ENCODE data around the gene ATAT1. TPM values are rescaled to one million over a fixed set of nuclear protein-coding genes. Genes with fewer than 3 reads are reported as not detected.

Gene ATAT1
- total and polyA plus RNA-seq, 8 donors, result 8.6 to 73.0 (median 61.2) TPM

GRCh38 chr6:30599625-30600324 is 26.9 kb upstream of the ATAT1 start:
- H3K36me3 ChIP-seq, result peaks cover 11 to 73% of the 10 kb centered on the region in 2 donors
- H3K4me3 ChIP-seq, result no peak overlapping the region
- H3K27me3 ChIP-seq, result no peaks in the 10 kb centered on the region
- H3K4me1 ChIP-seq, result no peaks in the 10 kb centered on the region
- DNase-seq (no peak), ATAC-seq (no peak)
- intact Hi-C loops (cut with DNase I), result no loop called here
- TF ChIP-seq CTCF (IDR thresholded peaks at IDR 0.05), result no peak
- H3K9me3 ChIP-seq, result no peaks in the 10 kb centered on the region
- H3K27ac ChIP-seq, result no peak overlapping the region

- DNase-seq, result peak in 1 of 4 donors; percentile 39
- Histone ChIP-seq H3K9me3 (no peaks in the 10 kb centered on the region), H3K27me3 (no peaks in the 10 kb centered on the region), H3K4me3 (no peak overlapping the region), H3K36me3 (peaks cover 11 to 73% of the 10 kb centered on the region in 2 donors), H3K27ac (no peak overlapping the region), H3K4me1 (no peaks in the 10 kb centered on the region)
- intact Hi-C loops (cut with DNase I), result no loop called here
- no peak for TF ChIP-seq CTCF (IDR thresholded peaks at IDR 0.05)
- ATAC-seq, result no peak
Observed at GRCh38 chr6:30600451-30600961, 26.2 kb upstream of the ATAT1 start.

- TF ChIP-seq CTCF (IDR thresholded peaks at IDR 0.05), result no peak
- H3K4me1 ChIP-seq, result no peaks in the 10 kb centered on the region
- no peaks in the 10 kb centered on the region for H3K9me3 ChIP-seq
- ATAC-seq, result no peak
- DNase-seq, result no peak
- H3K36me3 ChIP-seq, result peaks cover 11 to 79% of the 10 kb centered on the region in 2 donors
- no peaks in the 10 kb centered on the region for H3K27me3 ChIP-seq
- intact Hi-C loops (cut with DNase I), result no loop called here
- no peak overlapping the region for H3K4me3 ChIP-seq
- no peak overlapping the region for H3K27ac ChIP-seq
Observed at GRCh38 chr6:30601436-30601814, 25.2 kb upstream of the ATAT1 start.

- Histone ChIP-seq H3K4me3 (no peak overlapping the region), H3K9me3 (no peaks in the 10 kb centered on the region), H3K4me1 (no peaks in the 10 kb centered on the region), H3K27me3 (no peaks in the 10 kb centered on the region), H3K36me3 (peaks cover 11 to 79% of the 10 kb centered on the region in 2 donors), H3K27ac (no peak overlapping the region)
- peak; percentile 6 for ATAC-seq
- intact Hi-C loops (cut with DNase I), result no loop called here
- TF ChIP-seq CTCF (IDR thresholded peaks at IDR 0.05), result no peak
- DNase-seq, result no peak
Observed at GRCh38 chr6:30601815-30602641, 24.6 kb upstream of the ATAT1 start.

- DNase-seq (no peak), ATAC-seq (no peak)
- intact Hi-C loops (cut with DNase I), result no loop called here
- H3K4me3 ChIP-seq, result no peak overlapping the region
- no peaks in the 10 kb centered on the region for H3K9me3 ChIP-seq
- H3K36me3 ChIP-seq, result peaks cover 11 to 97% of the 10 kb centered on the region in 2 donors
- H3K27ac ChIP-seq, result no peak overlapping the region
- H3K4me1 ChIP-seq, result peaks cover 0 to 6% of the 10 kb centered on the region in 2 donors
- H3K27me3 ChIP-seq, result no peaks in the 10 kb centered on the region
- TF ChIP-seq CTCF (IDR thresholded peaks at IDR 0.05), result no peak
Observed at GRCh38 chr6:30603961-30604360, 22.7 kb upstream of the ATAT1 start.

All from left lung (tissue), 10 donors.